Astrocyte (in vitro differentiated cells and primary cell): ENCODE results near the gene ZNF469. TPM values are rescaled to one million over a fixed set of nuclear protein-coding genes. Genes with fewer than 3 reads are reported as not detected.

Source experiments
- DNase-seq: peaks from one replicate; pipeline ENCODE4 v3.0.0-alpha.2; 2010; ENCODE audit warnings: low read depth
- FAIRE-seq: peaks from 2 replicates; lab custom pipeline; 2011; peaks lifted over from hg19 to GRCh38; lab: Jason Lieb, UNC
- H2AFZ ChIP-seq: 2 replicates; pipeline ENCODE4 v1.6.0; 2012; ENCODE audit warnings: low read depth, low read length, inconsistent platforms
- H3K27ac ChIP-seq: 2 replicates; pipeline ENCODE4 v1.5.1; 2011; ENCODE audit warnings: low read depth, low read length, inconsistent platforms
- H3K27me3 ChIP-seq: 2 replicates; pipeline ENCODE4 v1.6.0; 2011; ENCODE audit warnings: low read length, inconsistent platforms; ENCODE audit not compliant: insufficient read depth
- H3K36me3 ChIP-seq: 2 replicates; pipeline ENCODE4 v1.5.1; 2011; ENCODE audit warnings: low read length, inconsistent platforms; ENCODE audit not compliant: insufficient read depth
- H3K4me1 ChIP-seq: 2 replicates; pipeline ENCODE4 v1.5.1; 2011; ENCODE audit warnings: low read length, inconsistent platforms; ENCODE audit not compliant: insufficient read depth
- H3K4me2 ChIP-seq: 2 replicates; pipeline ENCODE4 v1.6.0; 2012; ENCODE audit warnings: low read length, inconsistent platforms
- H3K4me3 ChIP-seq: 2 replicates; pipeline ENCODE4 v1.5.1; 2011; ENCODE audit warnings: low read depth, mild to moderate bottlenecking, low read length, inconsistent platforms; ENCODE audit not compliant: insufficient read depth
- H3K79me2 ChIP-seq: 2 replicates; pipeline ENCODE4 v1.6.0; 2012; ENCODE audit warnings: mild to moderate bottlenecking, low read length, inconsistent platforms; ENCODE audit not compliant: insufficient read depth
- H3K9ac ChIP-seq: 2 replicates; pipeline ENCODE4 v1.6.0; 2012; ENCODE audit warnings: mild to moderate bottlenecking, low read length, inconsistent platforms
- H3K9me3 ChIP-seq: 2 replicates; pipeline ENCODE4 v1.5.1; 2012; ENCODE audit warnings: low read depth, mild to moderate bottlenecking, low read length, inconsistent platforms; ENCODE audit not compliant: insufficient read depth
- H4K20me1 ChIP-seq: 2 replicates; pipeline ENCODE4 v1.6.0; 2012; ENCODE audit warnings: low read length, inconsistent platforms; ENCODE audit not compliant: insufficient read depth
- H3K27ac Mint-ChIP-seq: one replicate; pipeline ENCODE4 v1.8.0; 2021; ENCODE audit warnings: mild to moderate bottlenecking, mixed read lengths; ENCODE audit not compliant: unreplicated experiment
- H3K27me3 Mint-ChIP-seq: one replicate; pipeline ENCODE4 v1.8.0; 2021; ENCODE audit warnings: low read depth, mixed read lengths; ENCODE audit not compliant: unreplicated experiment
- H3K36me3 Mint-ChIP-seq: one replicate; pipeline ENCODE4 v1.8.0; 2021; ENCODE audit warnings: low read depth, mixed read lengths; ENCODE audit not compliant: unreplicated experiment
- H3K4me1 Mint-ChIP-seq: one replicate; pipeline ENCODE4 v1.8.0; 2021; ENCODE audit warnings: low read depth, mixed read lengths; ENCODE audit not compliant: unreplicated experiment
- H3K4me3 Mint-ChIP-seq: one replicate; pipeline ENCODE4 v1.8.0; 2021; ENCODE audit warnings: mild to moderate bottlenecking, moderate library complexity, mixed read lengths; ENCODE audit not compliant: unreplicated experiment
- H3K9me3 Mint-ChIP-seq: one replicate; pipeline ENCODE4 v1.8.0; 2021; ENCODE audit warnings: mild to moderate bottlenecking, mixed read lengths; ENCODE audit not compliant: unreplicated experiment
- EZH2 ChIP-seq: IDR thresholded peaks from 2 replicates; pipeline ENCODE4 v1.6.1; 2012; ENCODE audit warnings: mild to moderate bottlenecking, low read length, inconsistent platforms; ENCODE audit not compliant: insufficient read depth
- total RNA-seq: library from RNA; stranded (reverse); gene quantifications from 2 replicates; pipeline ENCODE4 v1.2.1, GENCODE V29; 2021
- TF ChIP-seq, protein P1 (sequence below): IDR thresholded peaks from 2 replicates; pipeline ENCODE4 v1.5.1; 2011; ENCODE audit warnings: low read depth, mild to moderate bottlenecking, inconsistent platforms, low read length, moderate library complexity; ENCODE audit not compliant: insufficient read depth

Gene ZNF469
- total RNA-seq, 1 donor from 2014 or later = 17.7 TPM

DNA sequence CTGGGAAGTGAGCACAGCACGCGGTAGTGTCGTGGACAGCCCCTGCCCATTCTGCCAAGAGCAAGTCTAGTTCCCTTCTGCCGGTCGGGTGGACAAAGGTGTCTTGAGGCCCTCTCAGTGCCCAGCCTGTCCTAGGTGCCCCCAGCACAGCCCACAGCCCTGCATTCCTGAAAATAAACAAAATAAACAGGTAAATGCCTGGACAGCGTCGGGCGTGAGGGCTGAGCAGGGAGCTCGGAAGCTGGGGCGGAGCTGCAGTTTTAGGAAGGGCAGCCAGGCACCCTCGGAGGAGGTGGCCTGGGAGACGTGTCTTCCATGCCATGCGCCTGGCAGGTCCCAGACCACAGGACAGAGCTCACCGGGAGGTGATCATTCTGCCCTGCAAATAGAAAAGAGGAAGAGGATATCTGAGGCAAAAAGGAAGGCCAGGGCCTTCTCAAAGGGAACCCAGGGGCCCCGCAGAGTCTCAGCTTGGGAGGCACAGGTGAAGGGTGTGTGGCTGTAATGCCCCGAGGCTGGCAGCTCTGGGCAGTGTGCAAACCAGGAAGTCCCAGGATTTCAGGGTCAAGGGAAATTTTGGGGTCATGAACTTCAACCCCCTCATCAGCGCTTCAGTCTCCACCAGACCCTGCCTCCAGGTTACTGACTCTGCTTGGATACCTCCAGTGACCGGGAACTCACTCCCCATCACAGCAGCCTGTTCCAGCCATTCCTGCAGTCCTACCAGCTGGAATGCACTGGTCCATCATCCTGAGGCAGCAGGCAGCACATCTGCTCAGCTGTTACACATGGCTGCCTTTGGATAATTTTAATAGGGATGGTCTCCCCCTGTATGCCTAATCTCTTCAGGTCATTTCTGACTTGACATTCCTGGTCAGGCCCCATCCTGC is 1.7 kb downstream of the ZNF469 start:
- Mint-ChIP-seq H3K27ac (peak overlapping the region; percentile 88), H3K9me3 (peaks cover 4% of the 10 kb centered on the region), H3K36me3 (peaks cover 15% of the 10 kb centered on the region), H3K4me3 (peak overlapping the region; percentile 88), H3K4me1 (peaks cover 11% of the 10 kb centered on the region), H3K27me3 (peaks cover 3% of the 10 kb centered on the region)
- TF ChIP-seq, protein P1, sequence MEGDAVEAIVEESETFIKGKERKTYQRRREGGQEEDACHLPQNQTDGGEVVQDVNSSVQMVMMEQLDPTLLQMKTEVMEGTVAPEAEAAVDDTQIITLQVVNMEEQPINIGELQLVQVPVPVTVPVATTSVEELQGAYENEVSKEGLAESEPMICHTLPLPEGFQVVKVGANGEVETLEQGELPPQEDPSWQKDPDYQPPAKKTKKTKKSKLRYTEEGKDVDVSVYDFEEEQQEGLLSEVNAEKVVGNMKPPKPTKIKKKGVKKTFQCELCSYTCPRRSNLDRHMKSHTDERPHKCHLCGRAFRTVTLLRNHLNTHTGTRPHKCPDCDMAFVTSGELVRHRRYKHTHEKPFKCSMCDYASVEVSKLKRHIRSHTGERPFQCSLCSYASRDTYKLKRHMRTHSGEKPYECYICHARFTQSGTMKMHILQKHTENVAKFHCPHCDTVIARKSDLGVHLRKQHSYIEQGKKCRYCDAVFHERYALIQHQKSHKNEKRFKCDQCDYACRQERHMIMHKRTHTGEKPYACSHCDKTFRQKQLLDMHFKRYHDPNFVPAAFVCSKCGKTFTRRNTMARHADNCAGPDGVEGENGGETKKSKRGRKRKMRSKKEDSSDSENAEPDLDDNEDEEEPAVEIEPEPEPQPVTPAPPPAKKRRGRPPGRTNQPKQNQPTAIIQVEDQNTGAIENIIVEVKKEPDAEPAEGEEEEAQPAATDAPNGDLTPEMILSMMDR = no peak
- TF ChIP-seq EZH2 = no peak
- DNase-seq = no peak
- Histone ChIP-seq H3K27me3 (no peaks in the 10 kb centered on the region), H4K20me1 (peaks cover 51% of the 10 kb centered on the region), H2AFZ (peak overlapping the region; percentile 50), H3K9ac (peak overlapping the region; percentile 86), H3K4me1 (peaks cover 35% of the 10 kb centered on the region), H3K36me3 (no peaks in the 10 kb centered on the region), H3K27ac (peak overlapping the region; percentile 71), H3K79me2 (peaks cover 61% of the 10 kb centered on the region), H3K4me3 (peak overlapping the region; percentile 74), H3K9me3 (no peaks in the 10 kb centered on the region), H3K4me2 (peak overlapping the region; percentile 90)
- no peak for FAIRE-seq

DNA sequence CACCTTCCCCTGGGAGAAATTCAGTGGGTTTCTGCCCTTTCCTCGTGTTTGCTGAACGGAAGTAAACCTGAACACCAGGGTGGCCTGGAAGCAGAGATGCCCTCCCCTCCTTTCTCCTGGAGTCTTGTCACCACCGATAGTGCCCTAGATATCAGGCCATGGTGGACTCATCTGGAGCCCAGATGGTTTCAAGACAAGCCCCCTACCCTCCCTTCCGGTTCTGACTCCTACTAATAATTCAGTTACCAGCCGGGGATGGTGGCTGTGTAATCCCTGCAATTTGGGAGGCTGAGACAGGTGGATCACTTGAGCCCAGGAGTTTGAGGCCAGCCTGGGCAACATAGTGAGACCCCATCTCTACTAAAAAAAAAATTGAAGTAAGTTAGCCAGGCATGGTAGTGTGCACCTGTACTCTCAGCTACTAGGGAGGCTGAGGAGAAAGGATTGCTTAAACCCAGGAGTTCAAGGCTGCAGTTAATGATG is 2.4 kb downstream of the ZNF469 start:
- Histone ChIP-seq H4K20me1 (peaks cover 58% of the 10 kb centered on the region), H3K9ac (peak overlapping the region; percentile 86), H3K4me1 (peaks cover 35% of the 10 kb centered on the region), H2AFZ (no peak overlapping the region), H3K36me3 (no peaks in the 10 kb centered on the region), H3K79me2 (peaks cover 68% of the 10 kb centered on the region), H3K27ac (no peak overlapping the region), H3K4me3 (no peak overlapping the region), H3K4me2 (peak overlapping the region; percentile 90), H3K27me3 (no peaks in the 10 kb centered on the region), H3K9me3 (no peaks in the 10 kb centered on the region)
- Mint-ChIP-seq H3K27ac (no peak overlapping the region), H3K9me3 (peaks cover 4% of the 10 kb centered on the region), H3K4me1 (peaks cover 11% of the 10 kb centered on the region), H3K27me3 (peaks cover 6% of the 10 kb centered on the region), H3K4me3 (peak overlapping the region; percentile 88), H3K36me3 (peaks cover 20% of the 10 kb centered on the region)
- DNase-seq (no peak), FAIRE-seq (no peak)
- TF ChIP-seq, protein P1 = no peak
- no peak for TF ChIP-seq EZH2
